KMS-11 (cell line): ENCODE measurements around the gene C11orf24.

Experiments
- H2AFZ ChIP-seq: fragments of 200-600 bp; sonication (generic); 2 replicates; pipeline ENCODE4 v1.6.1; 2016; ENCODE audit warnings: antibody characterized with exemption, mixed run types, low read depth
- H3K27ac ChIP-seq: fragments of 200-600 bp; sonication (generic); 2 replicates; pipeline ENCODE4 v1.6.1; 2016; ENCODE audit warnings: mild to moderate bottlenecking, mixed run types
- H3K27me3 ChIP-seq: fragments of 200-600 bp; sonication (generic); 2 replicates; pipeline ENCODE4 v1.6.1; 2017; ENCODE audit warnings: mild to moderate bottlenecking, low read depth, mixed run types, moderate library complexity; ENCODE audit not compliant: insufficient read depth
- H3K36me3 ChIP-seq: fragments of 200-600 bp; sonication (generic); 2 replicates; pipeline ENCODE4 v1.6.1; 2017; ENCODE audit warnings: mild to moderate bottlenecking, mixed run types; ENCODE audit not compliant: insufficient read depth
- H3K4me1 ChIP-seq: fragments of 200-600 bp; sonication (generic); 2 replicates; pipeline ENCODE4 v1.6.1; 2016; ENCODE audit warnings: mild to moderate bottlenecking, low read depth, mixed run types; ENCODE audit not compliant: poor library complexity, severe bottlenecking
- H3K4me2 ChIP-seq: fragments of 200-600 bp; sonication (generic); 2 replicates; pipeline ENCODE4 v1.7.0; 2016; ENCODE audit warnings: mild to moderate bottlenecking, mixed run types
- H3K4me3 ChIP-seq: fragments of 200-600 bp; sonication (generic); IDR thresholded peaks from 2 replicates; pipeline ENCODE4 v1.6.1; 2017; ENCODE audit warnings: low read depth, low read length, mixed read lengths; ENCODE audit not compliant: insufficient read depth
- H3K79me2 ChIP-seq: fragments of 200-600 bp; sonication (generic); 2 replicates; pipeline ENCODE4 v1.6.1; 2016; ENCODE audit warnings: low read depth, mixed run types; ENCODE audit not compliant: insufficient read depth
- H3K9ac ChIP-seq: fragments of 200-600 bp; sonication (generic); 2 replicates; pipeline ENCODE4 v1.6.1; 2016; ENCODE audit warnings: mild to moderate bottlenecking, mixed run types
- H4K20me1 ChIP-seq: fragments of 200-600 bp; sonication (generic); 2 replicates; pipeline ENCODE4 v1.6.1; 2016; ENCODE audit warnings: mild to moderate bottlenecking, mixed run types; ENCODE audit not compliant: insufficient read depth
- TF ChIP-seq, protein P1 (sequence below): fragments of 200-600 bp; sonication (generic); conservative IDR thresholded peaks from 2 replicates; pipeline ENCODE4 v1.6.1; 2017; ENCODE audit warnings: low read depth, mild to moderate bottlenecking, antibody characterized with exemption, low read length, moderate library complexity, mixed read lengths

Gene C11orf24

GRCh38 chr11:68259122-68259959 is 12.4 kb downstream of the C11orf24 start:
- no peak overlapping the region for H3K4me2 ChIP-seq
- no peak overlapping the region for H3K4me3 ChIP-seq
- TF ChIP-seq, protein P1, sequence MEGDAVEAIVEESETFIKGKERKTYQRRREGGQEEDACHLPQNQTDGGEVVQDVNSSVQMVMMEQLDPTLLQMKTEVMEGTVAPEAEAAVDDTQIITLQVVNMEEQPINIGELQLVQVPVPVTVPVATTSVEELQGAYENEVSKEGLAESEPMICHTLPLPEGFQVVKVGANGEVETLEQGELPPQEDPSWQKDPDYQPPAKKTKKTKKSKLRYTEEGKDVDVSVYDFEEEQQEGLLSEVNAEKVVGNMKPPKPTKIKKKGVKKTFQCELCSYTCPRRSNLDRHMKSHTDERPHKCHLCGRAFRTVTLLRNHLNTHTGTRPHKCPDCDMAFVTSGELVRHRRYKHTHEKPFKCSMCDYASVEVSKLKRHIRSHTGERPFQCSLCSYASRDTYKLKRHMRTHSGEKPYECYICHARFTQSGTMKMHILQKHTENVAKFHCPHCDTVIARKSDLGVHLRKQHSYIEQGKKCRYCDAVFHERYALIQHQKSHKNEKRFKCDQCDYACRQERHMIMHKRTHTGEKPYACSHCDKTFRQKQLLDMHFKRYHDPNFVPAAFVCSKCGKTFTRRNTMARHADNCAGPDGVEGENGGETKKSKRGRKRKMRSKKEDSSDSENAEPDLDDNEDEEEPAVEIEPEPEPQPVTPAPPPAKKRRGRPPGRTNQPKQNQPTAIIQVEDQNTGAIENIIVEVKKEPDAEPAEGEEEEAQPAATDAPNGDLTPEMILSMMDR: no peak
- H4K20me1 ChIP-seq: no peaks in the 10 kb centered on the region
- no peak overlapping the region for H2AFZ ChIP-seq
- H3K27ac ChIP-seq: no peak overlapping the region
- peaks cover 10% of the 10 kb centered on the region for H3K4me1 ChIP-seq
- H3K9ac ChIP-seq: no peak overlapping the region
- no peaks in the 10 kb centered on the region for H3K27me3 ChIP-seq
- H3K79me2 ChIP-seq: no peaks in the 10 kb centered on the region
- peaks cover 8% of the 10 kb centered on the region; the same call in 1 of the 2 replicates for H3K36me3 ChIP-seq

DNA sequence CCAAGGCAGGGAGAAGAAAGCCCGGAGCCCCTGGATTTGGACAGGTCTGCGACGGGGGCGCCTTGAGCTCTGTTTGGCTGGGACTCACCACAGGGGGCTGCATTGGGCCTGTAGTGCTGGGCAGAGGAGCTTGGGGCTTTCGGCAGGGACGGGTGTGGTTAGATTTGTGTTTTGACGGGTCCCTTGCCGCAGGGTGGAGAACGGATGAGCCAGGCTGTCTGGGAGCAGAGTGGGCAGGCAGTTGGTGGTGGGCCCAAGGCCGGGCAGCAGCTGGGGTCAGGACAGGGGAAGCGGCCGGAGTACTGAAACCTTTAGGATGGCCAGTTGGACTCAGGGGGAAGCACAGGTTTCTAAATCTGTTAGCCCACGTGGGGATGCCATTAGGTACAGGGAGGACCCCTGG is 13.4 kb downstream of the C11orf24 start:
- H3K27me3 ChIP-seq: no peaks in the 10 kb centered on the region
- H3K27ac ChIP-seq: no peak overlapping the region
- H3K79me2 ChIP-seq: no peaks in the 10 kb centered on the region
- H3K4me2 ChIP-seq: no peak overlapping the region
- H3K36me3 ChIP-seq: peaks cover 8% of the 10 kb centered on the region; the same call in 1 of the 2 replicates
- H3K4me3 ChIP-seq: no peak overlapping the region
- H3K4me1 ChIP-seq: peaks cover 10% of the 10 kb centered on the region
- H2AFZ ChIP-seq: no peak overlapping the region
- no peaks in the 10 kb centered on the region for H4K20me1 ChIP-seq
- TF ChIP-seq, protein P1: no peak
- H3K9ac ChIP-seq: no peak overlapping the region

GRCh38 chr11:68257477-68258362 is 14.1 kb downstream of the C11orf24 start:
- Histone ChIP-seq H3K9ac (peak overlapping the region; percentile 18; the same call in 1 of the 2 replicates), H3K79me2 (no peaks in the 10 kb centered on the region), H3K4me3 (no peak overlapping the region), H3K4me2 (peak overlapping the region; percentile 56), H4K20me1 (no peaks in the 10 kb centered on the region), H3K27me3 (no peaks in the 10 kb centered on the region), H2AFZ (peak overlapping the region; percentile 90), H3K27ac (no peak overlapping the region), H3K4me1 (peaks cover 10% of the 10 kb centered on the region), H3K36me3 (peaks cover 4% of the 10 kb centered on the region; the same call in 1 of the 2 replicates)
- TF ChIP-seq, protein P1: peak; percentile 82

DNA sequence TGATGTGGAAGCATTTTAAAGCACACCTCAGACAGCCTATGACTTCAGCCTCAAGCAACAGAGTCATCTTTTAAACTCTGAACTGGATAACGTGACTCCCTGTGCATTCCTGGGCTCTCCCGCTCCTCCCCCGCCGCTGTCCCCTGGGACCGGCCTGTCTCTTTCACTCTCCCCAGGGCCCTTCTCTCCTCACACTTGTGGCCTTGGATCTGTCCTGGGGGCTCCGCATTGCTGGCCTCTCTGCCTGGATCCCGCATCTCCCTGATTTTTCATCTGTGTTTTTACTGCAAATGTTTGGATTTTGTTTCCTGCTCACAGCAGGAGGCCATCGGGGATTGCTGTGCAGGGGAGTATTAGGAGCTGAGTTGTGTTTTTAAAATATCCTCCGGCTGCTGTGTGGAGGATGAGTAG is 15.4 kb downstream of the C11orf24 start:
- H3K4me2 ChIP-seq: no peak overlapping the region

More for the DNA sequence above, 15.4 kb downstream of the C11orf24 start:
- Histone ChIP-seq H3K4me3 (no peak overlapping the region), H3K36me3 (no peaks in the 10 kb centered on the region), H3K79me2 (no peaks in the 10 kb centered on the region), H3K9ac (no peak overlapping the region), H2AFZ (no peak overlapping the region), H3K27me3 (no peaks in the 10 kb centered on the region), H3K4me1 (peaks cover 10% of the 10 kb centered on the region), H3K27ac (no peak overlapping the region), H4K20me1 (no peaks in the 10 kb centered on the region)
- TF ChIP-seq, protein P1: no peak
